ENCODE results near the gene PPP4R1.

GRCh38 chr18:9569178-9569577 is 45.2 kb downstream of the PPP4R1 start:
- TF ChIP-seq, protein P1, sequence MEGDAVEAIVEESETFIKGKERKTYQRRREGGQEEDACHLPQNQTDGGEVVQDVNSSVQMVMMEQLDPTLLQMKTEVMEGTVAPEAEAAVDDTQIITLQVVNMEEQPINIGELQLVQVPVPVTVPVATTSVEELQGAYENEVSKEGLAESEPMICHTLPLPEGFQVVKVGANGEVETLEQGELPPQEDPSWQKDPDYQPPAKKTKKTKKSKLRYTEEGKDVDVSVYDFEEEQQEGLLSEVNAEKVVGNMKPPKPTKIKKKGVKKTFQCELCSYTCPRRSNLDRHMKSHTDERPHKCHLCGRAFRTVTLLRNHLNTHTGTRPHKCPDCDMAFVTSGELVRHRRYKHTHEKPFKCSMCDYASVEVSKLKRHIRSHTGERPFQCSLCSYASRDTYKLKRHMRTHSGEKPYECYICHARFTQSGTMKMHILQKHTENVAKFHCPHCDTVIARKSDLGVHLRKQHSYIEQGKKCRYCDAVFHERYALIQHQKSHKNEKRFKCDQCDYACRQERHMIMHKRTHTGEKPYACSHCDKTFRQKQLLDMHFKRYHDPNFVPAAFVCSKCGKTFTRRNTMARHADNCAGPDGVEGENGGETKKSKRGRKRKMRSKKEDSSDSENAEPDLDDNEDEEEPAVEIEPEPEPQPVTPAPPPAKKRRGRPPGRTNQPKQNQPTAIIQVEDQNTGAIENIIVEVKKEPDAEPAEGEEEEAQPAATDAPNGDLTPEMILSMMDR (conservative IDR thresholded peaks at IDR 0.05): no peak
- TF ChIP-seq ZFX (IDR thresholded peaks at IDR 0.05): no peak
